HPDE6-E6E7 (cell line): ENCODE results near the gene ACOT8.
"Not testable (repeated sequence)": the region's sequence is repeated elsewhere in the genome, so short reads cannot be mapped to it uniquely, and the experiment has no call there.

Experiments used
- DNase-seq: peaks from one replicate; pipeline ENCODE4 v3.0.0; 2011; ENCODE audit warnings: missing footprints; ENCODE audit errors: extremely low spot score

Gene ACOT8

DNA sequence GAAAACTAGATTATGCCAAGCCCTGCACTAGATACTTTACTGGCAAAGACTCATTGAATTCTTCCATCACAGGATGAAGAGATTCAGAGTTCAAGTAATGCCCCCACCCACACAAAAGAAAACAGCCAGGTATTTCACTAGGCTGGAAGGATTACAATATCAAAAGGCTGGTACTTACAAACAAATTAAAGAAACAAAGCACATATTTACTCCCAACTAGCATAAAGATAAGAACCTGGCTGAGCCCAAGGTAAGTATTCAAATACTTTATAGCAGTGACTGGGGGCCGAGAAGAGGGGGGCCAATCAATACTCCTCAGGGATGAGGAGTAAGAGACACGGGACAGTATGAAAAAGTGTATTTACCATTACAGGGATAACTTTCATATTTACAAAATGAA is 3.7 kb downstream of the ACOT8 start:
- no peak for DNase-seq

GRCh38 chr20:45852326-45852725 is 4.9 kb downstream of the ACOT8 start:
- DNase-seq = no peak

DNA sequence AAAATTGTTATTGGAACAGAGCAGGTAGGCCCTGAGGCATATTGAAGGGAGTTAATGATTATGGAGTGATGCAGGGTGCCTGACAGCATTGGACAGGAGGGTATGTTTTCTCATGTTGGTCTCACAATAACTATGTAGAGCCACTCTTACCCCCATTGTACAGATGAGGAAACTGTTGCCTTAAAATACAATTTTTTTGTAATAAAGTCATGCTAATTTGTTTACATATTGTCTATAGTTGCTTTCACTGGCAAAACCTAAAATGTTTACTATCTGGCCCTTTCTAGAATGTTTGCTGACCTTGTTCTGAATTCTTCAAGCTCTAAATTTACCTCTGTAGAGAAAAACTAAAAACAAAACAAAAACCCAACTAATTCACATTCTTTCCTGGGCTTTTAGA is 5.7 kb downstream of the ACOT8 start:
- DNase-seq = no peak

DNA sequence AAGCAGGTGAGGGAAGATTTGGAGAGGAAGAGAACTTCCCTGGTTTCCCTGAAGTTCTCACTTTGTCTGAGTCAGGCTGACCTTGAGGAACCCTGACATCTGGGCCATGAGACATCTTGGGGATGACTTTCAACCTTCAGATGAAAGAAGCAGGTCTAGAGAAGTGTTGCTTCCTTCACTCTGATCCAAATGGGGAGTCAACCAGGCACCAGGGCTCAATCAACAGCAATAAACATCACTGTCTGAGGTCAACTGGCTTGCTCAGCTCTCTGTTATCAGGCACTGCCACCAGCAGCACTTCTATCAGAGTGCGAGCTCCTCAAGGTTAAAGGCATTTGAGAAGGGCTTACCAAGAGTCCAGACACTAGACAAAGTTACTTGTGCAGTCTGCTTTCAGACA is 6.3 kb downstream of the ACOT8 start:
- DNase-seq = no peak

DNA sequence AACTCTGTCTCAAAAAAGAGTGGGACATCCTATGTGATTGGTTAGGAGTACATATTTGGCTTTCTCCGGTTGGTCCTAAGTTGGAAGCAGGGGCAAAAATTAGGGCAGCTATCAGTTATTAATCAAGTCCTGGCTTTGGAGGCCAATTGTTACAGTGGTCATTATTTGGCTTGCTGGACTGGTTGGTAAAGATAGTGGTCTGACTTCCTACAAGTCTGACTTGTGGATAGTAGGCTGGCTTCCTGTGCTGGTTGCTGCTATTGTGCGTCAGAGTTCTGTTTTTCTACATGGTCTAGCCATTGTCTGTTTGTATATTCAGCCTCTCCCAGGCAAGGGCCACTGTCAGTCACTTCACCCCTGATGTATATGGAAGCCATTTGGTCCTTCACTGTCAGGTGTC is 7.0 kb downstream of the ACOT8 start:
- DNase-seq = no peak

GRCh38 chr20:45848969-45849582 is 8.1 kb downstream of the ACOT8 start:
- DNase-seq = no peak

DNA sequence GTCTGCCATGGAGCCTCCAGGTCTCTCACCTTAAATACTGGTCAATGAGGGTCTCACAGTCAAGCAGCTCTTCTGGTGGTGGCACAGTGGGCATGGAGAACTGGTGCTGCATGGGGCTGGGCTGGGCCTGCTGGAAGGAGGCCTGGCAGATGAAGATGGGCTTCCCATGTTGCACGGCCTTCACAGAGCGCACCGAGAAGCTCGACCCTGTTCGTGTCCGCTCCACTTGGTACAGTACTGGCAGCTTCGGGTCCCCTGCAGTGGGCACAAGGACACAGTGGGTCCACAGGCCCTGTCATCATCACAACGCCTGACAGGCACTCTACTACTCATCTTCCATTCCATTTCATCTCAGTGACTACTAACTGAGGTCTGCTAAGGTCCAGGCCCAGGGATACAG is 8.8 kb downstream of the ACOT8 start:
- no peak for DNase-seq

DNA sequence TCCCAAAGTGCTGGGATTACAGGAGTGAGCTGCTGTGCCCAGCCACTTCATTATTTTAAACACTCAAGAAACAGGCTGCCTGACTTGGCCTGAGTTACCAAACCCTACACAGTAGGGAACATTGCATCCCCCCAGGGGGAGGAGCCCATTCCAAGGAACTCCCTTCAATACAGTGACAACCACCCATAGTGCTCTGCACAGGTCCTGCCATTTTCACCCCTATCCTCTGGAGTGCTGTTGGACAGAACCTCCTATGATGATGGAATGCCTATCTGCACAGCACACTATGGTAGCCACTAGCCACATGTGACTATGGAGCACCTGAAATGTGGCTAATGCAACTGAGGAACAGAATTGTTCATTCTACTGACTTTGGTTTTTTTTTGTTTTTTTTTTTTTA is 11.7 kb downstream of the ACOT8 start:
- no peak for DNase-seq

GRCh38 chr20:45843506-45843905 is 13.7 kb downstream of the ACOT8 start:
- no peak for DNase-seq

DNA sequence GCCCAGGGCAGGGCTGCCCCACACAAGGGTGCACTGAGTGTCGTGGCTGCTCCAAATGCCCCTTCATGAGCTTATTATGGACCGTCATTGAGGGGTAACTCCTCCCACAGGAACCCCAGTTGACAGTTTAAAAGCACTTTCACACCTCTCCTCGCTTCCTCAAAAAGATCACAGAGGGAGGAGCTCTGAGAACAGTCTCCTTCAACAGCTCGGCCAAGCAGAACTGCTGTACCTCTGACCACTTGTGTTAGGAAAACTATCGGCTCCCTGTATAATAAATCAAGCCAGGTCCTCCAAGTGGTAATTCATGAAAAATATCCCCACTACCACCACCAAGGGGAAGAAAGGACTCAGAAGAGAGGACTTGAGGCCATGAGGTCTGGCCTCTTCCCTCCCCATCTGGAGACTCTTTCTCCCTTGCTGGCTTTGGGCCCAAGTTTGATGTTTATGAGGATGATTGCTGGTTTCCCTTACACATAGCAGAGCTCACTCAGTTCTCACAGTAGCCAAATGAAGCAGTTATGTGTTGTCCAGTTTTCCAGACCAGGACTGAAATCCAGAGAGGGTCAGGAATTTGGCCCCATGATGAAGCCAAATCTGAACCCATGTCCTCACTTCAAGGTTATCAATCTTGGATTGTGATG is 14.9 kb downstream of the ACOT8 start:
- no peak for DNase-seq

DNA sequence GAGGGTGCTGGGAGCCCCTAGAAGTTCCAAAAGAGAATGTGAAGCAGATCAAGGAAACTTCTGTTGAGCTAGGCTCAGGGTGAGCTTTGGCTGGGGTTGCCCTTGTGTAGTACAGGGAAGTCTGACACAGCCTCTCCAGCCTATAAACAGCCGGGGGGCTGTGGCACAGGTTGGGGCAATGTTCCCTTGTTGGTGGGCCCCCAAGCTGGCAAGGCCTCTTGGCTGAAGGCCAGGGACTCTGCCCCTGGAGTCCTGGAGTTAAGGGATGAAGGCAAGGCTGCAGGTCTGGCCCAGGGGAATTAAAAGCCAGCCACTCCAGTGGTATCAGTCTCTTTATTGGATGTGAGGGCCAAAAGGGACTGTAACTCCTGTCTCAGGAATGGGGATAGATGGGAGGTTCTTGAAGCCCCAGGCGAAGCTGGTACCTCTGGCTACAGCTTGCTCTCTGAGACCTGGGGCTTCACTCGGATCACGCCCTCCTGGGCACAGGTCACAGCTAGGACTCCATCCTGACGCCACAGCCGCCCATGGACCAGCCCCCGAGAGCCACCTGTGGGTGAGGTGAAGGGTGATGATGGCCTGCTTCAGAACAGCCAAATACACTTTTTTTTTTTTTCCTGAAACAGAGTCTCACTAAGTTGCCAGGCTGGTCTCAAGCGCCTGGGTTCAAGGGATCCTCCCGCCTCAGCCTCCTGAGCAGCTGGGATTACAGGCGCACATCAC is 15.6 kb downstream of the ACOT8 start:
- DNase-seq = no peak

DNA sequence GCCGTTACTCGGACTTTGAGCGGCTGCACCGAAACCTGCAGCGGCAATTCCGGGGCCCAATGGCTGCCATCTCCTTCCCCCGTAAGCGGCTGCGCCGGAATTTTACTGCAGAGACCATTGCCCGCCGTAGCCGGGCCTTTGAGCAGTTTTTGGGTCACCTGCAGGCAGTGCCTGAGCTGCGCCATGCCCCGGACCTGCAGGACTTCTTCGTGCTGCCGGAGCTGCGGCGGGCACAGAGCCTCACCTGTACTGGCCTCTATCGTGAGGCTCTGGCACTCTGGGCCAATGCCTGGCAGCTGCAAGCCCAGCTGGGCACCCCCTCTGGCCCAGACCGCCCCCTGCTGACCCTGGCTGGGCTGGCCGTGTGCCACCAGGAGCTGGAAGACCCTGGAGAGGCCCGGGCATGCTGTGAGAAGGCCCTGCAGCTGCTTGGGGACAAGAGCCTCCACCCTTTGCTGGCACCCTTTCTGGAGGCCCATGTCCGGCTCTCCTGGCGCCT is 16.4 kb downstream of the ACOT8 start:
- no peak for DNase-seq

DNA sequence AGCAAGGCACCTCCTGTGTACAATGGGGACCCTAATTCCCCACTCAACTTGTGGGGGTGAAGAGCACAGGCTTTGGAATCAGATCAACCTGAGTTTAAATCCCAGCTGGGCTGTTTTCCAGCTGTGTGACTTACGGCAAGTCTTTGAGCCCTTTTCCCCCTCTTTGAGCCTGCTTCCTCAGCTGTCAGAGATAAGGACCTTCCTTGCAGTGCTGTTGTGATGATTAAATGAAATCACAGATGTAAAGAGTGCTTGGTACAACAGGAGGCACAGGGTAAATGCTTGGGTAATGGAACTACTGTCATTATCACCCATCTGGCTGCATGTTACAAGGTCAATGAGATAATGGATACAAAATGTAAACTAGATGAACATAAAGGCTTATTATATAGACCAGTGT is 20.4 kb downstream of the ACOT8 start:
- no peak for DNase-seq

DNA sequence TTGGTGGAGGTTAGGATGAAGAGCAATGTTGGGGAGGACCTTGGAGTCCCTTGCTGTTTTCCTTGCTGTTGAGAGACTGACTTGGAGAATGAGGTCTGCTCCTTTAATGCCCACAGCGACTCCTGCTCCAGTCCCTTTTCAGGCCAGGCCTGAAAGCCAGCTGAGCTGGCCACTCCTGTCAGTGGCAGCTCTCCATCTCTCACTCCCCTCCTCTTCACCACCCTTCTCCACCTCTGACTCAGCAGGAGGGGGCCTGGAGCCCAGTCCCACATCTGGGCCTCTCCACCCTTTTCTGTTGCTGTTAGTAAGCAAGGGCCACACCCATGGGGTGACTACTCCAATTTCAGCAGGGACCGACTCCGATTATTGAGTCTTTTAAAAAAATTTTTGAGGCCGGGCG is 21.4 kb downstream of the ACOT8 start:
- DNase-seq = no peak

GRCh38 chr20:45835329-45835765 is 21.8 kb downstream of the ACOT8 start:
- DNase-seq = no peak

- no peak for DNase-seq
Measured at GRCh38 chr20:45834797-45835161, 22.4 kb downstream of the ACOT8 start.

- DNase-seq = peak; percentile 89
Measured at GRCh38 chr20:45833883-45834796, 23.1 kb downstream of the ACOT8 start.

- peak; percentile 90 for DNase-seq
Measured at GRCh38 chr20:45833030-45833882, 23.9 kb downstream of the ACOT8 start, which contains the start of gene SNX21. SNX21 (plus strand) TSS chr20:45833799; CDS start chr20:45833920, 121 bp downstream.

DNA sequence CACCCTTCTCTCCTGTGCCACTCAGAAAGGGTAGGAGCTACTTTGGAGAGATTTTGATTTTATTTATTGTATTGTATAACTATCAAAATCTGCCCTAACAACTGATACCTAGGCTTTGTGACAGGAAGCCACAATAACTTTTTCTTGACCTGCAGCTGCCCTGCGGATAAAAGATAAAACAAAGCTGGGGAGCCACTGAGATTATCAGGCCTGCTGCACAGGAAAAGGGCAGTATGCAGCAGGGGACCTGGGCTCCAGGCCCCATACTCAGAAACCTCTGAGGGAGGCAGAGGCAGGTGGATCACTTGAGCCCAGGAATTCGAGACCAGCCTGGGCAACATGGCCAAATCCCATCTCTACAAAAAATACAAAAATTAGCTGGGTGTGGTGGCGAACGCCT is 24.6 kb downstream of the ACOT8 start:
- no peak for DNase-seq

- DNase-seq = not testable (repeated sequence)
Measured at GRCh38 chr20:45829673-45830106, 27.5 kb downstream of the ACOT8 start.

DNA sequence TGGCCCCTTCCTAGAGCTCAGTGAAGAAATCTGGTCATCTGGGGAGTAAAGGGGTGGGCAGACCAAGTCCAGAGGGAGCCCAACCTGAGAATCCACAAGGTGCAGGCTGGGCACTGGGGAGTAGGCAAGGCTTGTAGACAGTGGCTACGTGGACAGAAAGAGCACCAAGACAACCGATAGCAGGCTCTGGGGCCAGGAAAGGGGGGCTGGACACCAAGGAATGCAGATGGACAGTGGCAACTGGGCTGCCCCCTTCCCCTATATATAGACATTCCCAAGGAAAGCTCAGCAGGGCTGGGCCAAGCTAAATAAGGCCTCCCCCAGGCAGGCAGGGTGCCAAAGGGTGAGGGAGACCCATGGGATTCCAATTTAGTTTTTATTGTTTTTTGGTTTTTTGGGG is 28.6 kb downstream of the ACOT8 start:
- no peak for DNase-seq
